PC-3 (cell line): ENCODE measurements around the gene OR9G4.

Experiments used
- CTCF ChIP-seq: fragments of 300-600 bp; sonication (generic); conservative IDR thresholded peaks from 2 replicates; pipeline ENCODE4 v1.5.1; 2017; ENCODE audit warnings: antibody characterized with exemption, low read depth, mild to moderate bottlenecking, low read length
- EZH2 ChIP-seq: fragments of 300-600 bp; sonication (generic); IDR thresholded peaks from one replicate; pipeline ENCODE4 v1.6.1; 2017; ENCODE audit warnings: antibody characterized with exemption, mild to moderate bottlenecking, low read length; ENCODE audit not compliant: unreplicated experiment
- EZH2phosphoT487 ChIP-seq: fragments of 300-600 bp; sonication (generic); IDR thresholded peaks from 2 replicates; pipeline ENCODE4 v1.6.1; 2018; ENCODE audit warnings: mild to moderate bottlenecking, antibody characterized with exemption, low read length, borderline replicate concordance

GRCh38 chr11:56700914-56701485 is 47.5 kb downstream of the OR9G4 start:
- no peak for TF ChIP-seq EZH2
- TF ChIP-seq CTCF, result no peak
- TF ChIP-seq EZH2phosphoT487, result no peak
